Breast epithelium (tissue), 3 donors: ENCODE measurements around the gene G6PC2.

ENCODE experiments used
- CTCF ChIP-seq, 3 donors: fragments of 450-650 bp; IDR thresholded peaks; one replicate each; pipeline ENCODE4 v1.5.1; 2016 to 2017; ENCODE audit warnings: antibody characterized with exemption in 3 of 3, mild to moderate bottlenecking in 3 of 3, moderate library complexity in 3 of 3
- POLR2AphosphoS5 ChIP-seq, 3 donors: sonication (generic); formaldehyde crosslinking; IDR thresholded peaks; one replicate each; pipeline ENCODE4 v1.6.1; 2017; ENCODE audit warnings: antibody characterized with exemption in 3 of 3

- TF ChIP-seq CTCF (IDR thresholded peaks at IDR 0.05) (no peak), POLR2AphosphoS5 (IDR thresholded peaks at IDR 0.05) (no peak)
Measured at GRCh38 chr2:168928113-168928831, 27.2 kb downstream of the G6PC2 start.
